ENCODE measurements around the gene NOBOX.

DNA sequence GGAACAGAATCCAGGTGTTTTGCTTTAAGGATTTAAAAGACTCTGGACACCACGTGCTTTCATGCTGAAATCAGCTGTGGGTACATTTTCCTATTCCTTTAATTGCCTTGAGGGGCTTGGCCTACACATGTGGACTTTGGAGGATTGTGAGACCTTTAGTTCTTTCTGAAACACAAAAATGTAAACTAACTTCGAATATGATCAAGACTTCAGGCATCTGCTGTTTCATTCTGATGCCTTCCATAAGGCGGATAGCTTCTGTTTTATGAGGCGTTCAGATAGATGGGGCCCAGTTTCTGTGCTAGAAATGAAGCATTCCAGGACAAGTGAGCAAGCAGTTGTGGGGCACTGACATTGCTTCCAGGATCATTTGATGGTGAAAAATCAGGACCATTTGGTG is 1.5 kb upstream of the NOBOX start:
- TF ChIP-seq CTCF (conservative IDR thresholded peaks at IDR 0.05; ENCODE audit: low read depth, low read length) (no peak), EZH2phosphoT487 (IDR thresholded peaks at IDR 0.05; ENCODE audit: borderline replicate concordance, low read length) (no peak)

Measured in PC-3 (cell line).